Measurements from ENCODE around the gene PDE9A. TPM values are rescaled to one million over a fixed set of nuclear protein-coding genes. Genes with fewer than 3 reads are reported as not detected.
A peak's percentile ranks its signal among the peaks of the same experiment; 100 is the strongest.

The PDE9A gene
- total RNA-seq, 1 experiment from 2014 or later = 31.9 TPM

DNA sequence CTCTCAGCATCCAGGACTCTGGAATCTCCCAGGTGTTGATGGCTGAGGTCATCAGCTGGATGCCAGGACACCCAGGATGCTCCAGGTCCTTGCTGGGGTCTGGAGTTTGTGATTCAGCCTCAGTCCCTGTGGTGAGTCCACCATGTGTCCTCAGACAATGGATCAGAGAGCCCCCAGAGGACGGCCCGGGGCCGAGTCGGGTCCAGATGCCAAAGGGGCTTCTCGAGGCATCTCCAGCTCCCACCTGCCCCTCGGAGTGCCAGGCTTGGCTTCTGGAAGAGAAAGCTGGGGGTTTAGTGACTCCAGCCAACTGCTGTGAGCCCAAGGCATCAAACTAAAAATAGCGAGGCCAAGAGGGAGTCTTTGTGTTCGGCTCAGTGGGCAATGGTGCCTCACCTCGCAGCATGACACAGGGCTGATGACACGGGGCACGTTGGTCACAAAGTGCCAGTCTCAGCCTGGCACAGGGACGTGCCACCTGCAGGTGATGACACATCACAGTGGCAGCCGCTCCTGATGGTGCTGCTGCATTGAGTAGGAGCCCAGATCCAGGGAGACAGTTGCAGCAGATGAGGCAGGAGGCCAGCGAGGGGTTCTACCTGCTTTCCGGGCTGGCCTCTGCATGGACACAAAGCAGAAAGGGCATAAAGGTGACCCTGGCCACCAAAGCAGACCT, 10.6 kb downstream of the PDE9A start:
- no CpG with 5 or more reads among the region's 15 CpGs for WGBS (ENCODE audit: extremely low coverage, insufficient read length, low lambda C conversion rate)

More for the DNA sequence above, 10.6 kb downstream of the PDE9A start:
- no peak overlapping the region for H3K23ac ChIP-seq (ENCODE audit: insufficient read length, low read depth, low read length)
- no peaks in the 10 kb centered on the region for H3K23me2 ChIP-seq (ENCODE audit: insufficient read length, low read depth, low read length, poor library complexity, severe bottlenecking)
- no peak overlapping the region for H3K4me3 Mint-ChIP-seq
- no peak overlapping the region for H2BK12ac ChIP-seq (ENCODE audit: insufficient read length, low read depth, low read length)
- no peaks in the 10 kb centered on the region for H3K9me3 ChIP-seq (ENCODE audit: control insufficient read depth, low read depth, low read length)
- H3K79me1 ChIP-seq (ENCODE audit: insufficient read depth, low read depth, low read length, poor library complexity, severe bottlenecking) = no peaks in the 10 kb centered on the region
- no peak overlapping the region for H2AFZ ChIP-seq (ENCODE audit: low read length)
- H2BK15ac ChIP-seq (ENCODE audit: low read depth, low read length) = no peak overlapping the region
- peaks cover 32 to 37% of the 10 kb centered on the region in 2 experiments for H3K4me1 Mint-ChIP-seq
- DNase-seq = no peak
- H3K27me3 ChIP-seq (ENCODE audit: insufficient read depth, low read length) = no peaks in the 10 kb centered on the region
- H3K36me3 Mint-ChIP-seq (ENCODE audit: insufficient read depth in 1 of 3, low read depth in 3 of 3) = peaks cover 0 to 13% (median 13%) of the 10 kb centered on the region in 3 experiments; a peak in 5 of 7 replicates
- peaks cover 12% of the 10 kb centered on the region; the same call in 1 of the 2 replicates for H3K79me2 ChIP-seq (ENCODE audit: insufficient read depth, low read length)
- no peak overlapping the region for H3T11ph ChIP-seq (ENCODE audit: low read length)
- no peak overlapping the region for H3K27ac ChIP-seq (ENCODE audit: insufficient read length, low read depth, low read length)
- H3K4me1 ChIP-seq (ENCODE audit: insufficient read depth, low read length) = 0 out of 2 replicates have a peak, but pooled peaks cover 3% of the 10 kb centered on the region
- H3K4me2 ChIP-seq (ENCODE audit: insufficient read depth, insufficient read length, low read length) = no peak overlapping the region
- TF ChIP-seq, protein P1, sequence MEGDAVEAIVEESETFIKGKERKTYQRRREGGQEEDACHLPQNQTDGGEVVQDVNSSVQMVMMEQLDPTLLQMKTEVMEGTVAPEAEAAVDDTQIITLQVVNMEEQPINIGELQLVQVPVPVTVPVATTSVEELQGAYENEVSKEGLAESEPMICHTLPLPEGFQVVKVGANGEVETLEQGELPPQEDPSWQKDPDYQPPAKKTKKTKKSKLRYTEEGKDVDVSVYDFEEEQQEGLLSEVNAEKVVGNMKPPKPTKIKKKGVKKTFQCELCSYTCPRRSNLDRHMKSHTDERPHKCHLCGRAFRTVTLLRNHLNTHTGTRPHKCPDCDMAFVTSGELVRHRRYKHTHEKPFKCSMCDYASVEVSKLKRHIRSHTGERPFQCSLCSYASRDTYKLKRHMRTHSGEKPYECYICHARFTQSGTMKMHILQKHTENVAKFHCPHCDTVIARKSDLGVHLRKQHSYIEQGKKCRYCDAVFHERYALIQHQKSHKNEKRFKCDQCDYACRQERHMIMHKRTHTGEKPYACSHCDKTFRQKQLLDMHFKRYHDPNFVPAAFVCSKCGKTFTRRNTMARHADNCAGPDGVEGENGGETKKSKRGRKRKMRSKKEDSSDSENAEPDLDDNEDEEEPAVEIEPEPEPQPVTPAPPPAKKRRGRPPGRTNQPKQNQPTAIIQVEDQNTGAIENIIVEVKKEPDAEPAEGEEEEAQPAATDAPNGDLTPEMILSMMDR (conservative IDR thresholded peaks at IDR 0.05) = no peak
- H2BK120ac ChIP-seq (ENCODE audit: low read depth, low read length, poor library complexity, severe bottlenecking) = no peak overlapping the region
- peak overlapping the region in 1 of 3 experiments; percentile 46; a peak in 2 of 7 replicates for H3K27ac Mint-ChIP-seq
- no peak overlapping the region for H4K8ac ChIP-seq (replicated peaks; ENCODE audit: insufficient read length, low read depth, low read length)
- H3K56ac ChIP-seq (ENCODE audit: insufficient read length, low read depth, low read length) = no peak overlapping the region
- no peak overlapping the region for H3K4ac ChIP-seq (ENCODE audit: low read depth, low read length)
- H2BK5ac ChIP-seq (ENCODE audit: insufficient read length, low read length) = no peak overlapping the region
- H4K20me1 ChIP-seq (ENCODE audit: control insufficient read depth, insufficient read depth, insufficient read length) = peaks cover 7% of the 10 kb centered on the region
- no peak overlapping the region for H2BK20ac ChIP-seq (ENCODE audit: low read depth, low read length, poor library complexity, severe bottlenecking)
- H3K9ac ChIP-seq (ENCODE audit: extremely low read depth, insufficient read length, low read length) = no peak overlapping the region
- no peaks in the 10 kb centered on the region for H3K9me3 Mint-ChIP-seq
- H3K27me3 Mint-ChIP-seq (ENCODE audit: low read depth) = no peaks in the 10 kb centered on the region; the same call in 1 of the 2 replicates
- H3K18ac ChIP-seq (ENCODE audit: insufficient read length, low read depth, low read length) = no peak overlapping the region
- H3K14ac ChIP-seq (ENCODE audit: insufficient read depth, low read length) = no peak overlapping the region
- H4K91ac ChIP-seq (ENCODE audit: insufficient read length, low read depth, low read length) = no peak overlapping the region
- no peak overlapping the region for H2AK5ac ChIP-seq (ENCODE audit: insufficient read length, low read length)
- no peak overlapping the region for H4K5ac ChIP-seq (ENCODE audit: insufficient read length, low read depth, low read length)
